Measurements from ENCODE around the gene FBXO46.

FBXO46 gene

DNA sequence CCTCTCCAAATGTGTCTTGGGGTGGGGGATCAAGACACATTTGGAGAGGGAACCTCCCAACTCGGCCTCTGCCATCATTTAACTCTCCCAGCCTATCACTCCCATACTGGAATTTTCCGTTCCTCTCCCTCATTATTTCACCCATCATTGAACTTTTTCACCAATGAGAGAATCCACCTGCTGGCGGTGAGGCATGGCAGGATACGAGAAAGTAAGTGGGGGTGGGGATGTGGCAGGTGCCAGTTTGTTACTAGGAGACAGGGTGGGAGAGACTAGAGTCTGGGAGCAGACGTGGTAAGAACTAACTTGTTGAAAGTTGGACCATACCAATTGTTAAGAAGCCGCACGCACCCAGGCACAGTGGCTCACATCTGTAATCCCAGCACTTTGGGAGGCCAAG is 55.8 kb downstream of the FBXO46 start:
- TF ChIP-seq POLR2AphosphoS5 (IDR thresholded peaks at IDR 0.05; ENCODE audit: low read depth, low read length) (no peak), SIN3A (IDR thresholded peaks at IDR 0.05; ENCODE audit: borderline replicate concordance, insufficient read depth, low read length) (no peak), TAF1 (IDR thresholded peaks at IDR 0.05; ENCODE audit: borderline replicate concordance, insufficient read depth, low read length) (no peak)
- TF ChIP-seq, protein P1, sequence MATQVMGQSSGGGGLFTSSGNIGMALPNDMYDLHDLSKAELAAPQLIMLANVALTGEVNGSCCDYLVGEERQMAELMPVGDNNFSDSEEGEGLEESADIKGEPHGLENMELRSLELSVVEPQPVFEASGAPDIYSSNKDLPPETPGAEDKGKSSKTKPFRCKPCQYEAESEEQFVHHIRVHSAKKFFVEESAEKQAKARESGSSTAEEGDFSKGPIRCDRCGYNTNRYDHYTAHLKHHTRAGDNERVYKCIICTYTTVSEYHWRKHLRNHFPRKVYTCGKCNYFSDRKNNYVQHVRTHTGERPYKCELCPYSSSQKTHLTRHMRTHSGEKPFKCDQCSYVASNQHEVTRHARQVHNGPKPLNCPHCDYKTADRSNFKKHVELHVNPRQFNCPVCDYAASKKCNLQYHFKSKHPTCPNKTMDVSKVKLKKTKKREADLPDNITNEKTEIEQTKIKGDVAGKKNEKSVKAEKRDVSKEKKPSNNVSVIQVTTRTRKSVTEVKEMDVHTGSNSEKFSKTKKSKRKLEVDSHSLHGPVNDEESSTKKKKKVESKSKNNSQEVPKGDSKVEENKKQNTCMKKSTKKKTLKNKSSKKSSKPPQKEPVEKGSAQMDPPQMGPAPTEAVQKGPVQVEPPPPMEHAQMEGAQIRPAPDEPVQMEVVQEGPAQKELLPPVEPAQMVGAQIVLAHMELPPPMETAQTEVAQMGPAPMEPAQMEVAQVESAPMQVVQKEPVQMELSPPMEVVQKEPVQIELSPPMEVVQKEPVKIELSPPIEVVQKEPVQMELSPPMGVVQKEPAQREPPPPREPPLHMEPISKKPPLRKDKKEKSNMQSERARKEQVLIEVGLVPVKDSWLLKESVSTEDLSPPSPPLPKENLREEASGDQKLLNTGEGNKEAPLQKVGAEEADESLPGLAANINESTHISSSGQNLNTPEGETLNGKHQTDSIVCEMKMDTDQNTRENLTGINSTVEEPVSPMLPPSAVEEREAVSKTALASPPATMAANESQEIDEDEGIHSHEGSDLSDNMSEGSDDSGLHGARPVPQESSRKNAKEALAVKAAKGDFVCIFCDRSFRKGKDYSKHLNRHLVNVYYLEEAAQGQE (IDR thresholded peaks at IDR 0.05; ENCODE audit: insufficient read depth in 1 of 2, low read depth in 2 of 2, low read length in 2 of 2): no peak

DNA sequence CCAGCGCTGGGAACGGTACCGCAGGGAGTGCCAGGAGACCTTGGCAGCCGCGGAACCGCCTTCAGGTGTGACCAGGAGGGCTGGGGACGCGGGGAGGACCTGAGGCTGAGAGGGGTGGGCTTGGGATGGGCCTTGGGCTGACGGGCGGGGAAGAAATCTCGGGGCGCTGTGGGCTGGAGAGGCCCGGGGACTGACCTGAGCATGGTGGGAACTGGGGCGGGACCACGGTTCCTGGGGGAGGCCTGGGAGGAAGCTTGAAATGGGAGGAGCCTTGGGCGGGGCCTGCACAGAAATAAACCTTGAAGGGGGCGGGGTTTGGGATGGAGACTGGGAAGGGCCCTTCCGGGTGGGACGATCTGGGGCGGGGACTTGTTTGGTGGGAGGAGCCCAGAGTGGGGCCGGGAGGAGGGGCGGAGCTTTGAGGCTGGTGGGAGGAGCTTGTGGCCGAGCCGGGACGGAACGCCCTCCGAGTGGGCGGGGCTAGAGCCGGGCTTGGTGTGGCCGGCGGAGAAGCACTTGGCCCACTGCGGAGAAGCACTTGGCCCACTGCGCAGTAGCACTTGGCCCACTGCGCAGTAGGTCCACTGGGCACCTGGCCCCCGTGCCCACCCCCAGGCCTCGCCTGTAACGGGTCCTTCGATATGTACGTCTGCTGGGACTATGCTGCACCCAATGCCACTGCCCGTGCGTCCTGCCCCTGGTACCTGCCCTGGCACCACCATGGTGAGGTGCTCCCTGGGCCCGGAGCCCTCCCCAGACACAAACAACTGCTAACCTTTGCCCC is 59.8 kb downstream of the FBXO46 start:
- TF ChIP-seq POLR2AphosphoS5 (IDR thresholded peaks at IDR 0.05; ENCODE audit: low read depth, low read length): peak; percentile 48; the same call in 1 of the 2 replicates
- TF ChIP-seq TAF1 (IDR thresholded peaks at IDR 0.05; ENCODE audit: borderline replicate concordance, insufficient read depth, low read length): no peak
- TF ChIP-seq FOXP2 (optimal IDR thresholded peaks at IDR 0.05; ENCODE audit: borderline replicate concordance, extremely low read depth, extremely low read length, insufficient read depth): no peak
- TF ChIP-seq, protein P1 (IDR thresholded peaks at IDR 0.05; ENCODE audit: insufficient read depth in 1 of 2, low read depth in 2 of 2, low read length in 2 of 2): no peak
- no peak for TF ChIP-seq SIN3A (IDR thresholded peaks at IDR 0.05; ENCODE audit: borderline replicate concordance, insufficient read depth, low read length)

DNA sequence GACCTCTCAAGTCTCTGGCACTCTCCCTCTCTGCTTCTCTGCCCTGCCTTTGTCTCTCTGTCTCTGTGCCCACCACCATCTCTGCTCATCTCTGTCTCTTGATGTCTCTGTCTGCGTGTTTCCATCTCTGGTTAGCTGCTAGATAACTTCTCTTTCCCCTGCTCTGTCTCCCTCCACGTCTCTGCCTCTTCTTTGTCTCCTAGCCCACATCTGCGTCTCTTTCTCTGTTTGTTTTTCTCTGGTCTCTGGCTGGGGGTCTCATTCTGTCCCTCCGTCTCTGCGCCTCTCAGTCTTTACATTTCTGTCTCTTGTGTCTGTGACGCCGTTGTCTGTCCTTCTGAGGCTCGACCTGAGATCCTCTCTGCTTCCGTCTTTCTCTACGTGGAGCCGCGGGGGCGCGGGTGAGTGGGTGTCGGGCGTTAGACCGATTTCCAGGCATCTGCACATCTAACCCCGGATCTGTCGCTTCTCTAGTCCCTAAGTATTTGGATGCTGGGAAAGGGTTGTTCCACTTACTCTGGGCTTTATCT is 62.3 kb downstream of the FBXO46 start:
- no peak for TF ChIP-seq TAF1 (IDR thresholded peaks at IDR 0.05; ENCODE audit: borderline replicate concordance, insufficient read depth, low read length)
- TF ChIP-seq, protein P1 (IDR thresholded peaks at IDR 0.05; ENCODE audit: insufficient read depth in 1 of 2, low read depth in 2 of 2, low read length in 2 of 2): no peak
- TF ChIP-seq SIN3A (IDR thresholded peaks at IDR 0.05; ENCODE audit: borderline replicate concordance, insufficient read depth, low read length): no peak
- TF ChIP-seq FOXP2 (optimal IDR thresholded peaks at IDR 0.05; ENCODE audit: borderline replicate concordance, extremely low read depth, extremely low read length, insufficient read depth): no peak
- TF ChIP-seq POLR2AphosphoS5 (IDR thresholded peaks at IDR 0.05; ENCODE audit: low read depth, low read length): no peak

DNA sequence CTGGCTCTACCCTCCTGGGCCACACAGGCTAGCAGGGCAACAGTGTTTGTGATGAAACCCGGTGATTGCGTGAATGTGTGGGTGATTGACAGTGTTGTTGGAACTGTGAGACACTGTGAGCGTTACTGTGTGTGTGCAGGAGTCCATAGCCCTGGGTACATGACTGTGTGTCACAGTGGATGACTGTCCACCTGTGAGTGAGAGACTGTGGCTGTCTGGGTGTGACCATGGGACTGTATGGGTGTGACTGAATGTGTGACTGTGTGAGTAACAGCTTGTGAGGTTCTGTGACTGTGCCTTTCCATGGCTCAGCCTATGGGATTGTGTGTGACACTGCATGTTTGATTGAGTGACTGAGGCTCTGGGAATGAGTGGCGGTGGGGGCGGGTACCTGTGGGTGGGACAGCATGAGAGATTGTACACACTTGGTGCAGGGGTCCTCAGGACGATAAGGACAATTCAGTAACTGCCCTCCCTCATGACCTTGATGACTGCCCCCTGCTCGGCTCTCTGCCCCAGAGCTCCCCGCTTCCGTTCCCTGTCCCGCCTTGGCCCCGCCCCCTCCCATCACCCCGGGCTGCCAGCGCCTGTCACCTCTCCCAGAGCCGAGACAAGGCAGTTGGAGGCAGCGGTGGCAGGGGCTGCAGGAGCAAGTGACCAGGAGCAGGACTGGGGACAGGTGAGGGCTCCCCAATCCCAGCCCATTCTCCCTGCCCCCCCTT is 62.9 kb downstream of the FBXO46 start, which contains the start of gene GIPR:
GIPR (plus strand) TSS at position 602 of the 722 bp plus-strand sequence. CDS start 1,300 bp downstream, outside the sequence.
- TF ChIP-seq POLR2AphosphoS5 (IDR thresholded peaks at IDR 0.05; ENCODE audit: low read depth, low read length): peak; percentile 54; the same call in 1 of the 2 replicates
- TF ChIP-seq TAF1 (IDR thresholded peaks at IDR 0.05; ENCODE audit: borderline replicate concordance, insufficient read depth, low read length): no peak
- peak; percentile 35 for TF ChIP-seq FOXP2 (optimal IDR thresholded peaks at IDR 0.05; ENCODE audit: borderline replicate concordance, extremely low read depth, extremely low read length, insufficient read depth)

DNA sequence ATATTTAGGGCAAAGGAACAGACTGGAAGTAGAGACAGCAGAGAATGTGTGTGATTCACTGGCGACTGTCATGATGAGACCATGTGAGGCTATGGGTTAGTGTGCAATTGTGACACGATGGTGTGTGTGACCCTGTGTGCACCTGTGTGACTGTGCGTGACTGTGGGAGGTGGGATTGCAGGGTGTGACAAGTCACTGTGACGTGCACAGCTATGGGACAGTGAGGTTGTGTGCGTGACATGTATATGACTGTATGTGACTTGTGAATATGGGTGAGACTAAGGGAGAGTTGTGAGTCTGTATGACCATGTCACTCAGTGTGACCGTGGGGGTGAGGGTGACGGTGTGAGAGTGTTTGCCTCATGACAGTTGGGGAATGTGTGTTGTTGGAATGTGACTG is 66.1 kb downstream of the FBXO46 start:
- TF ChIP-seq POLR2AphosphoS5 (IDR thresholded peaks at IDR 0.05; ENCODE audit: low read depth, low read length): no peak
- TF ChIP-seq, protein P1 (IDR thresholded peaks at IDR 0.05; ENCODE audit: insufficient read depth in 1 of 2, low read depth in 2 of 2, low read length in 2 of 2): no peak
- TF ChIP-seq SIN3A (IDR thresholded peaks at IDR 0.05; ENCODE audit: borderline replicate concordance, insufficient read depth, low read length): no peak
- no peak for TF ChIP-seq FOXP2 (optimal IDR thresholded peaks at IDR 0.05; ENCODE audit: borderline replicate concordance, extremely low read depth, extremely low read length, insufficient read depth)
- no peak for TF ChIP-seq TAF1 (IDR thresholded peaks at IDR 0.05; ENCODE audit: borderline replicate concordance, insufficient read depth, low read length)
